Measurements from ENCODE around the gene NEDD4.

DNA sequence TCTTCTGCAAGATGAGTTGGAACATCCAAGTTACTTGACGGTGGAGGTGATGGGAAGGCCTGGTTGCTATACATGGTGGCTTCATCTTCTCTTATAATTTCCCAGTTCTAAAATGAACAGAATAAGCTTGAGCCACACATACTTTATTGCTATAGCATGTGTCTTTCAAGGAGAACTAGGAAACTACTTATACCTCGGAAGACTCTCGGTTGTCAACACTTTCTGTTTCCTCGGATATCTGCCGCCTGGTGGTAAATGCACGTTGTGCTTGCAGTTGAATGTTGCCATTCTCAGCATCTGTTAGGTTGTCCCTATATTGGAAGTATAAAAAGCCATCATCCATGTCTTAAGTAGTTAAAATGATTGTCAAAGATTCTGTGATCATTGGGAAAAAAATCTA is 132.9 kb downstream of the NEDD4 start:
- TF ChIP-seq, protein P1, sequence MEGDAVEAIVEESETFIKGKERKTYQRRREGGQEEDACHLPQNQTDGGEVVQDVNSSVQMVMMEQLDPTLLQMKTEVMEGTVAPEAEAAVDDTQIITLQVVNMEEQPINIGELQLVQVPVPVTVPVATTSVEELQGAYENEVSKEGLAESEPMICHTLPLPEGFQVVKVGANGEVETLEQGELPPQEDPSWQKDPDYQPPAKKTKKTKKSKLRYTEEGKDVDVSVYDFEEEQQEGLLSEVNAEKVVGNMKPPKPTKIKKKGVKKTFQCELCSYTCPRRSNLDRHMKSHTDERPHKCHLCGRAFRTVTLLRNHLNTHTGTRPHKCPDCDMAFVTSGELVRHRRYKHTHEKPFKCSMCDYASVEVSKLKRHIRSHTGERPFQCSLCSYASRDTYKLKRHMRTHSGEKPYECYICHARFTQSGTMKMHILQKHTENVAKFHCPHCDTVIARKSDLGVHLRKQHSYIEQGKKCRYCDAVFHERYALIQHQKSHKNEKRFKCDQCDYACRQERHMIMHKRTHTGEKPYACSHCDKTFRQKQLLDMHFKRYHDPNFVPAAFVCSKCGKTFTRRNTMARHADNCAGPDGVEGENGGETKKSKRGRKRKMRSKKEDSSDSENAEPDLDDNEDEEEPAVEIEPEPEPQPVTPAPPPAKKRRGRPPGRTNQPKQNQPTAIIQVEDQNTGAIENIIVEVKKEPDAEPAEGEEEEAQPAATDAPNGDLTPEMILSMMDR (IDR thresholded peaks at IDR 0.05), result no peak
- no peak for TF ChIP-seq POLR2A (IDR thresholded peaks at IDR 0.05)
